HG03064 (cell line): ENCODE results near the gene NTM.

Experiments used
- ATAC-seq: cut with Tn5 transposase; IDR thresholded peaks from one replicate; pipeline ENCODE4 v1.9.1; 2021; ENCODE audit warnings: low read depth; ENCODE audit not compliant: unreplicated experiment

NTM gene

DNA sequence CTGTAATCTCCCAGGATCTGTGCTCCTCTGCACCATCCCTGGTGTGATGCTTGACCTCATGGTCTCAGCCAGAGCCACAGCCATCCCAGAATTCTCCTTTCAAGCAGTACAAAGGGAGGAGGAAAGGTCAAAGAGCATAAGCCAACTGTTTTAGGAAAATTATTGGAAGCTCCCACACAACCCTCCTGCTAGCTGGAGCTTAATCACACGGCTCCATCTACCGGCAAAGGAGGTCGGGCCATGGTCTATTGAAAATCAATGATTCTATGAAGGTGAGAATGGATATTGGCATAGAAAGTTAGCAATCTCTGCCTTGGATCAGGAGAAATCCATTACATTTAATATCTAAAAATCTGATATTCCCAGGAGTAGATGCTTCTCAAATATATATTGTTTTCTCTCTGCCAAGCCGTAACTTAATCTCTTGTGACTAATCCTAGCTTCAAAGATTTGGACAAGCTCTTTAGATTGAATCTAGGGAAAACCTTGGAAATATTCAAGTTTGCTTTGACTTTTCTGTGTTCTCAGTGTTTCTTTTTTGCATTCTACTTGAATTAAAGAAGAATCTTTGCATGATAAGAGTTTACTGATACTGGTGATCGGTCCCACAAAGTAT is 259.6 kb downstream of the NTM start:
- ATAC-seq = no peak

DNA sequence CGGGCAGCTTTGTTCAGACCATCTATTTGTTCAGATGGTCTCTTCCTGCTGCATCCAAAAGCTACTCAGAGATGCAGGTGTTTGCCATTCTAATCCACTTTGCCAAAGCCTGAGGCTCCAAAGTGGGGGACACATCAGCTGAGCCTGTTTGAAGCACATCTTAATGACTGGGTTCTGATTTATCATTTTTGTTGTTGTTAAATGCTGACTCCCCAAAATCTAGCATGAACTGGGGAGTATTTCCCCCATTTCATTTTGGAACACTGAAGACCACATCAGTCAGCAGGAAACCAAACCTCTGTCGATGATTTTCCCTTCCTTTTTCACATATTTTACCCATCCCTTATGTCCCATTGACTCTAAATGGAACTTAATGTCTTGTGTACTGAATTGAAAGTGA is 262.6 kb downstream of the NTM start:
- ATAC-seq = no peak

DNA sequence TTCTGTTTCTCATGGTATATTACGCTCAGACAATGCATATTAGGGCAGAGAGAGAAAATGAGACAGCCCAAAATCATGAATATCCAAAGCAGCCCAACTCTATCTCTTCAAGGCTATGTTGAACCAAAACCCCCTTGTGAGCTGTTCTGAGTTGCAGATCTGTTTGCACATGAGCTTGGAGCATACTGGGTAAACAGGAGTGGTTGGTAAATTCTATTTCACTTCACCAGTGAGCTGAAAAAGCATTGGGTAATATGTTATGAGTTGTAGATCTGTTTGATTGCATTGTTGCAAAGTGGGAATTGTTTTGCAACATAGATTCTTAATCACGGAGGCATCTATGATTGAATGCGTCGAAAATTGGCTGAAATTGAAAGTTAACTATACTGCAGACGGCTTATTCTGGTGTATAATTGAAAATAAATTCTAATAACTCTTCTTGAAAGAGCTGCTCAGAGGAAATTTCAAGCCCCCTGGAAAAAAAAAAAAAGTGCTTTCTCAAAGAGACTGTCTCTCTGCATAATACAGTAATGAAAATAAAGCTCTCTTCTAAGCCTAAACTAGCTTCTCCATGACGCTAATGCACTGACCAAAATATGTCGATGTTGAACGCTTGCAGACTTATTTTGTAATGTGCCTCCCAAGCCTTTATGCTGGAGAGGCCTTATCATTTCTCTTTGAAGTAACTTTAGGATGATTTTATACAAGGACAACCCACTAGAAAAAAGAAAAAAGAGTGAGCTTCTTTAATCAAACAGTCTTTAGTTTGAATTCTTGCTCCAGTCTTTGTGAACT is 263.7 kb downstream of the NTM start:
- ATAC-seq = no peak

DNA sequence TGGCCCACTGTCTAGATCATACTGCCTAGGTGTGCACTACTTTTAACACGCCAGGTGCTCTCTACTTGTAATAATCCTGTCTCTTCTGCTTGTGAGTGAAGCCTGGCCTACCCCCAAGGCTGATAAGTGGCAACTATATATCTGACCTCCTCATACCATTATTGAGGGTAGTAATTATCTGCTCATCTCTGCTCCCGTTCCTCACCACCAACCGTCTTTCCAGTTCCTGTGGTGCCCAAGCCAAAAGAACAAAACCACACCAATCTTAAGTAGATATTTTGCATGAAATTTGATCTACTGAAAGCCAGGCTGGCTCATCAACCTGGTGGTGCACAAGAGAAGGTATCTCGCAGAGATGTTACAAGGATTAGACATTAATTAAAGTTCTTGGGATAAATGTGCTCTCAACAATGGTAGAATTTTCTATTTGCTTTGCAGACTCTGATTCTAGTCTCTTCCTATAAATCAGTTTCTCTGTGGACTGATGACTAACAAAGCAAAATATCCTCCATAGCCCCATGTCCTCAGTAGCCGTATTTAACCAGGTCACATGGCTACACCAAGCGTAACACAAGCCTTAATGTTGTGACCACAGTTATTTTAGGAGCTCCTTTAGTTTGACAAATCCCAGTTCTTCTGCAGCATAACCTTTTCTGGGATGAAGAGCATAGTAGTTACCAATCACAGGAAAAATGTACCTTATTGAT is 267.2 kb downstream of the NTM start:
- no peak for ATAC-seq

DNA sequence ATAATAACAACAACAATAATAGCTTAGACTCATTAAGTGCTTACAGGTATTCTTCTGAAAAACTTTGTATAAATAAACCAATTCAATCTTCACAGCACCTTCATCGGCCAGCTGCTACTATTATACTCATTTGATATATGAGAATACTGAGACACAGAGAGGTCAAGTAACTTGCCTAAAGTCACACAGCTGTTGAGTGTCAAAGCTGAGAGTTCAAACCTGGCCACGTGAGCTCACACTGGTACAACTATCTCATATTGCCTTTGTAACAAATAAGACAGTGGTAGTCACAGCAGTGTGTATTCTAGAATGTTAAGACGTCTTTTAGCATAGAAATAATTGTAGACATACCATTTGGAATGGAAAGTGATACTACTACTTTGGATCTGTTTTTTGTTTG is 268.5 kb downstream of the NTM start:
- ATAC-seq = no peak

DNA sequence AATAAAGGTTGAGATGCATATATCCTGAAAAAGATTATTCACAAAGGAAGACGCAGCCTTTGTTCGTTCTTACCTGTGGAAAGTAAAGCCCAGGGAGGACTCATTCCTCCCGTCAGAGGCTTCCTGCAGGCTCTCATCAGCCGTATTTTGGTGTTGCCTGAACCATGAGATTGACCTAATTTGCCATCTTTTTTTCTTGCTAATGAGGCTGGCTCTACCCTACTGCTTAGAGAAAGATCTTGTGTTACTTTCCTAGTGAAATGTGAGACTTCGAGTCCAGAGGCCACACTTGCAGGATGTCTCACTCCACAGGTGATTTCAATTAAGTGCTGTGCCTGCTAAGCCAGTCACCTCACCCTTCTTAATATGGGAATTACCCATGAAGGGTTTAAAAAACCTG is 269.9 kb downstream of the NTM start:
- ATAC-seq = no peak

DNA sequence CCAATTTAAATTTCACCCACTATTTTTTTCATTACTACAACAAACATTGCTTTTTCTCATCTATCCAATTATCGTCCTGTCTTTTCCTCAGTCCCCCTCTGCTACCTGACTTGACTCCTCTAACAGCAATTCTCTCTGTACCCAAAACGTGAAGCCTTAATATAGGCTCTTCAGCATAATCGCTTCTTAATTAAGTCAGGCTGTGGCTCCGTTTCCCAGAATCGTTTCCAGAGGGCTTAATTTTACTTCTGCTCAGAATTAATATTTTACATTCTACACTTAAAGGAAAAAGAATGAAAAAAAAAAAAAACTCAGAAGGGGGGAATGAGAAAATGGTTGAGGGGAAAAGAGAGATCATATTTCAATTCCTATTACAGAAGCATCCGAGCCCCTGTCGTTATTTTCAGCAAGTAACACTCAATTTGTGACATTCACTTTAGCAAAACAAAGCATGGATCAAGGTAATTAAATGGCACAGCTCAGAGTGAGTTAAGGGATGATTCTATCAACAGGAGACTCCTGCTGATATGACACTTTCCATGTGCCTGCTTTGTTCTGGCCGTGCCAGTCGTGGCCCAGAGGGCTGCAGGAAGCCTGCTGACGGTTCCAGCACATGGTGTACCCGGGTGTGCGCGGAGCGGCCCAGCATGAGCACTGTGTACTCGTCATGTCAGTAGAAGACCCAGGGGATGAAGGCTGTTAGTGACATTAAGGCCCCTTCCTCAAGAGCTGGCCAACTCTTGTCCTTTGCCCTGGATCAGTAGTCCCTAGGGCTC is 272.5 kb downstream of the NTM start:
- ATAC-seq = no peak

DNA sequence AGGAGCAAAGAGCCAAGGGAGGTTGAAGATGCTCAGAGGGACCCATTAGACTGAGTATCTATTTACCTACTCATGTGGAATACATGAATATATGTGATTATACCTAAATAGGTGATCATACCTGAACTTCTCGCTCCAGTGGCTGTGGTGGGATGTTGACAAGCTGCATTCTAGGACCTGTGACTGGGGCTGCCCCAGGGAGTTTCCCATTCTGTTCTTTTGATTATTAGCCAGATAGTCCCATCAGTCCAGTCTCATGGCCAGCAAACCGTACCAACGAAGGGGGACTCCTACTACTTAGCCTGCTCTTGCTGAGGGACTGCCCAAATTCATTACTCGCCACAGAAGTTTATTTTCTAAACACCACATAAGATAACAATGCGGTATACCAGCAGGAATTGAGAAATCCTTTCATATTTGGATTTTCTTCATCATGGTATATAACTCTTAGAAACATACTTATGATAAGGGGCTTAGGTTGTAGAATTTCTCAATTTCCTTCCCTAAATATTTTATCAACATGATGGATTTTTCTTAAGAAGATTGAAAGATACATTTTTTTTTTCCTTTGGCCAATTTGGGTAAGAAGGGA is 273.9 kb downstream of the NTM start:
- ATAC-seq = no peak

DNA sequence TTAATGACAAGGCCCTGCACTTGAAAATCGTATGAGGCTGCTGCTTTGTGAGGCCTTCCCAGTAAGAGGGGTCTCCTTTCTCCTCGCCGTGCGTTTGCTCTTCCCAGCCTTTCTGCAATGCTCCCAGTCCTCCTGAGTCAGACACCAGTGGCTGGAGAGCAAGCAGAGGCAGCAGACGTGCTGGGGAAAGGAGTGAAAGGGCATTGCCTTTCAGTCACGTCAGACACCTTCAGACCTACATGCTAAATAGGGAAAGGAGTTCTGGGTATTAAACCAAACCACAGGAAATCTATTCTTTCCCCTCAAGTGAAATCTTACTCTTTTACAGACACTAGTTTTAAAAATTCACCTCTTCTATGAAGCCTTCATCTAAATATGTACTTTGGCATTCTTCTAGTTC is 274.8 kb downstream of the NTM start:
- no peak for ATAC-seq

DNA sequence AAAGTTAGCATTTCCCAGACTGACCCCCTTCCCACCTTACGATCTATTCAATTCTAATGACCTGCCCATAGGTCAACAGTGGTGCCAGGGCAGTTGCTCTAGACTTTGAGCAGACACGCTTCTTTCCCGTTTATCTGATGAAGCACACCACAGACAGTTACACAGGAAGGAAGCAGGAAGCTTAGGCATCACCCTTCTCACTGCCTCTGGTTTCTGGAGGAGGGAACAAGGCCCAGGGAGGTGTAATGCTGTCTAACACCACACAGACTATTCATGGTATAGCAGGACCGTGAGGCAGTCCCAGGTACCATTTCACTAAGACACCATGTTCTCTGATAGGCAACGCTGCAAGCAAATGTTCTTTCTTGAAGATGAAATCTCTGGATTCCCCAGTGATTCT is 279.4 kb downstream of the NTM start:
- ATAC-seq = no peak

DNA sequence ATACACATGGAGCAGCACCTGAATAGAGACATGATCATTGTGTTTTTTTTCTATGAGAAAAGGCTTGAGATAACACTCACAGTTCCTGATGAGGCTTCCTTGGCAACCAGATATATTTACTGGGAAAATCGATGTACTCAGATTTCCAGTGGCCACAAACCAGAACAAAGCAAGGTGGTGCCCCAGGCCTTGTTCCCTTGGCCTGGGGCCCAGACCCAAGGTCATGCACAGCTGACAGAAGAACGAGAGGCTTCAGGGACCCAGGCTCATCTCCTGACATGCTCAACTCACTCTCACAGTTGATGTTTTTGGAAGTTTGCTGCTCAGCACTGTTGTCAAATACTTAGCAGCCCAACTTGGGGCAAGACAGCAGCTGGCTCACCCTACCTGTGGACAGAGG is 281.8 kb downstream of the NTM start:
- no peak for ATAC-seq

DNA sequence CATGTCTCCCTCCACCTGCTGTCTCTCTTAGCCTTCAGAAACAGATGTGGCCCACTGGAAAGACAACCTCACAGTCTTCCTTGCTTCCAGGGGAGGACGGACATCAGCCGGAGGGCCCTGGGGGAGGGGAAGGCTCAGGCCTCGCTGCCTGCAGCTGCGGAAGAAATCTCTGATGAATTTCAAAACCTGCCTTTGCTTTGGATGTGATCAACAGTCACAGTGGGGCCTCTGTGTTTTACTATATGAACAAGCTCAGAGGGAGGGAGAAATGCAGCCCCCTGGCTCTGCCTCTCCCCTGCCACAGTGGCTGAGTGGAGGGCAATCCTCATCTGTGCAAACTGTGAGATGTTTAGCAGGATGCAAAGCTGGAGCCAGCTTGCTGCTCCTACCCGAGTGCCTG is 282.8 kb downstream of the NTM start:
- ATAC-seq = no peak

DNA sequence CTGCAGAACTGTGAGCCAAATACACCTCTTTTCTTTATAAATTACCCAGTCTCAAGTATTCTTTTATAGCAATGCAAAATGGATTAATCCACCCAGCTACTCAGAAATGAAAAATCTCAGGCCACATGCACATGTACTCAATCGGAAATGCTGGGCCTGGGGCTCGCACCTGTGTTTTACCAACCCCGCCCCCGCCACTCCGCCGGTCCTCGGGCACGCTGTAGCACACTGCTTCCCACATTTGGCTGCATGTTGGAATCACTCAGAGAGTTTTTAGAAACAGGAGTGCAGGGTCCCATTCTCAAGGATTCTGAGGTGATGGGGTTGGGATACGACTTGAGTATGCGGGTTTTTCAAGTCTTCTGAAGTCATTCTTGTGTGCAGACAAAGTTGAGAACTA is 284.4 kb downstream of the NTM start:
- ATAC-seq = no peak

DNA sequence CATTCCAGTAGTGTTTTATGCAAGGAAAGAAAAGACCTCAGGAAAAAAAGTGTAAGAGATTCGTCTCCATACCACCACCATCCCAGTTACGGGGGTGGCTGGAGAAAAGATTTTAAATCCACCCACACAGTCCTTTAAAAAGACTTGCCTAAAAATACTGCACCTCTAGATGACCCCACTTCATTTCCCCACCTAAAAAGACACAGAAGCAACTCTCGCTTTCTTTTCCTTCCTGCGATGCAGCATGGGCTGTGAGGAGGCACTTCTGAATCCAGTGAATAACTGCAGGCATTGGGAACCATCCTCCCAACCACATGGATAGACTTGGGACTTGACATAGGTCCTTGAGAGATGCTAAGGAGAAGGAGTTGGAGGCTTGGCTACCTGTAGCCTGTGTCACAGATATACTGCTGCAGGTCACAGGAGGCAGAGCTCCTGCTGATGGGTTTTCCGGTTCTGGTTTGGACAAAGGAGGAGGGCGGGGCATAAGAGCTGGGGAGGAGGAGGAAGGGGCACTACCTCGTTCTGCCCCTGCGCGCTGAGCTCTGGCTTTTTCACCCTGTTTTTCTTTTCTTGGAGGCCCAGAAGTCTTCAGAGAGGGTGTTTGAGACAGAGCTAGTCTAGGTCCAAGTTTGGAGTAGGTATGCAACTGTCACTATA is 285.9 kb downstream of the NTM start:
- no peak for ATAC-seq

DNA sequence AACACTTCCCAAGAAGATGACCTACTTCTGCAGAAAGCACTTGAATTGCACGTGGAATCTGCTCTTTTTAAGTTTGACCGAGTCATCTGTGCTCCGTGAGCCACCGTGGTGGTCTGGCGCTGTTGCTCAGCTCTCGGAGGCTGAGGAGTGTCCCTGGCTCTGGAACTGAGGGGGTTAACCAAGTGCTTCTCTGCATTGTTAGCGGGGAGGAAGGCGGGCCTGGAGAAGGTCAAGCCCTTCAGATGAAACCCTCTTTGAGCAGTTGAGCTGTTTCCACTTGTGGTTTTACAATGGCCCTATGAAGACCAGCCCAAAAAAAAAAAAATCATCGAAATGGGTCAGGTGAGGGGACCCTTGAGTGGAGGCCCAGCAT is 286.4 kb downstream of the NTM start:
- ATAC-seq = no peak

DNA sequence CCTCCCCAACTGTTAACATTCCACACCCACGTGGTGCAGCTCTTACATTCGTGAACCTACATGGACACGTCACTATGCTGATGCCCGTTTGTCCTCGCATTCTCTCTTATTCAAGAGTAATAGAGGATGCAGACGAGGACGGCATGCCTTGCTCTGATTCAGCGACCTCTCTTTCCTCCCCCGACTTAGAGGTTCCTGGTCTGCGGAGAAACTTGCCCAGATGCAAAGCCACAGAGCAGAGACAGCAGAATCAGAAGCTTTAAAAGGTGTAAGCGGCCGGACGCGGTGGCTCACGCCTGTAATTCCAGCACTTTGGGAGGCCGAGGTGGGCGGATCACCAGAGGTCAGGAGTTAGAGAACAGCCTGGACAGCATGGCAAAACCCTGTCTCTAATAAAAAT is 288.0 kb downstream of the NTM start:
- ATAC-seq = no peak

DNA sequence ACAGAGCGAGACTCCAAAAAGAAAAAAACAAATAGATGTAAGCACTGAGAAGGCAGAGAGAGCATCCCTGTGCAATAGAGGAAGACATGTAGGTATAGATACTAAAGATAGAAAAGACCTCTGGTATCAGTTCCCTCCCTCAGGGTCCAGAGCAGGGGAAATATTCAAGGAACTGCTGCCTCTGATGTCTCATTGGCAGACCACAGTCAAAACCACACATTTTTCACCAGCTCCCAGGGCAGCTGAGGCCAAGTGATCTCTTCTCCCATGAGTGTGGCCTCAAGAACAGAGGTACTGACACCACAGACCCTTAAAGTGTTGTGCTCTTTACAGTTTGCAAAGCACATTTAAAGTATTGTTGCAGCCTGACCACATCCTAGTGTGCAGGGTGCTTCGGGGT is 288.5 kb downstream of the NTM start:
- ATAC-seq = no peak

DNA sequence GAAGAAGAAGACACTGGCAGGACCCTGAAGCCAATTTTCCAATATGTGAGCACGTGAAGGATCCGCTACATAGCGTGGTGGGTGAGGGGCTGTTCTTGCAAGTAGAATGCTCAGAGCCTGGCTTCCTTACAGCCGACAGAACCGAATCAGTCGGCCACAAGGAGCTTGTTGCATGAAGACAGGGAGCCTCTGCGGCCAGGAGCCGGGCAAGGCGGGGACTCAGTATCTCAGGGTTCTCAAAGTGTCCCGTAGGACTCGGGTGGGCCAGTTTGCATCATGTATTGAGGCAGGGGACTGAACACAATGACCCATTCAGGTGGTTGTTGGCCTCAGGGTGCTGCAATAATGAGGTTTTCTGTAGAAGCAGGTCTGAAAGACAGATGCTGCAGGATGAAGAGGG is 289.5 kb downstream of the NTM start:
- ATAC-seq = no peak

DNA sequence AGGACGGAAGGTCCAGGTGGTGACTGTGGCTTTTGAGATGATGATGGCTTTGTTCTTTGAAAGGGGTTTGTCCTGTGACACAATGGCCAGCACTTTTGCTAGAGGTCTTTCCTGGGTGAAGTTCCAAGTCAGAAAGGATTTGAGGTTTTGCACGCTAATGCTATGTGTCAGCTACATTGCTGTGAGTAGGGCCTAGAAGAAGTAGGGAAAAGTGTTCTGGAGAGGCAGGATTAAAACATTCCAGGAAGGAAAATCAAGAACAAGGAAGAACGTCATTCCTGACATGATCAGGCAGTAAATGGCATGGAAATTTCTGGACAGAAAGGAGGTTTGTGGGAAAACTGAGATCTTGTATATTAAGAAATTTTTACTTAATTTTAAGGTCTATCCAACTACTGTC is 290.7 kb downstream of the NTM start:
- ATAC-seq = no peak

DNA sequence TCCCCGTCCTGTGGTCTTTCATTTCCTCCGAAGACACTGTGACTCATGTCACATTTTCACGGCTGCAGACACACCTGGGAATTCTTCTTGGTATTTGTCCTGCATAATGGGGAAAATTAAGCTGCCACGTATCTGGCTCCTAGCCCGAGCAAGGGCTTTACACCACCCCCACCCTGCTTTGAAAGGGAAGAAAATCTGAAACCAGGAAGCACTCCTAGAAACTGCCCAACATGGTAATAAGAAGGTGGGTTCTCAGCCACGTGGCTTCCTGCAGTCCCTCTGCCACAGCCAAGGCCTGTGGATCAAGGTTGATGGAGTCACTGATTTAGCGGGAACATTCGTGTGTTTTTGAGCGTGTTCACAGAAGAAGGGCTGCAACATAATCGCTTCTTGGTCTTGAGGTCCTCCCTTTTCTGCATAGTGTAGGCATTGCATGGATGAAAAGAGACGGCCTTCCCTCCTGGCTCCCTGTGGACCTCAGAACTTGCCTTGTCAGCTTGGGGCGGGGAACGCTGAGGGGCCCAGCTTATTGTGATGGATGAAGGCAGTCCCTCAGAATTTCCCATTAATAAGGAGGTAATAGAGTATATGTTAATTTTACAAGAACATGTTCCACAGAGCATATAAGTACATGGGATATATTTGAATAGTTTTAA is 292.0 kb downstream of the NTM start:
- no peak for ATAC-seq
